PC-9 (cell line): ENCODE data around the gene COA6. TPM values are rescaled to one million over a fixed set of nuclear protein-coding genes. Genes with fewer than 3 reads are reported as not detected.
"Not testable (repeated sequence)": the region's sequence is repeated elsewhere in the genome, so short reads cannot be mapped to it uniquely, and the experiment has no call there.

Source experiments
- BruUV-seq: library from RNA; stranded (reverse); fragments of 400-500 nt; replicated peaks from 2 replicates; lab custom pipeline; 2021; lab: Mats Ljungman, UMichigan
- CTCF ChIA-PET: fragments of 300-600 bp; sonication (Branson Sonifier 250); formaldehyde crosslinking; loops from one replicate; lab custom pipeline; 2022; ENCODE audit warnings: antibody characterized with exemption; lab: Charles Lee
- POLR2A ChIA-PET: fragments of 300-600 bp; sonication (Branson Sonifier 250); formaldehyde crosslinking; loops from one replicate; lab custom pipeline; 2022; ENCODE audit warnings: antibody characterized with exemption; ENCODE audit not compliant: unreplicated experiment; lab: Charles Lee
- DNase-seq, 2 experiments: peaks; one replicate each; pipeline versions ENCODE4 v3.0.0 to v3.0.0-alpha.2; 2015 to 2022; ENCODE audit warnings: mixed read lengths in 1 of 2
- H2AFZ ChIP-seq: fragments of 200-600 bp; sonication (generic); 2 replicates; pipeline ENCODE4 v1.8.1; 2017; ENCODE audit warnings: antibody characterized with exemption
- H3F3A ChIP-seq: fragments of 200-600 bp; sonication (generic); 2 replicates; pipeline ENCODE4 v1.8.1; 2017; ENCODE audit warnings: antibody characterized with exemption, mild to moderate bottlenecking, low read depth; ENCODE audit not compliant: insufficient read depth
- H3K27ac ChIP-seq: fragments of 200-600 bp; sonication (generic); 2 replicates; pipeline ENCODE4 v1.6.1; 2016; ENCODE audit warnings: mixed run types
- H3K27me3 ChIP-seq: fragments of 200-600 bp; sonication (generic); 2 replicates; pipeline ENCODE4 v1.6.1; 2016; ENCODE audit warnings: low read depth, mixed run types; ENCODE audit not compliant: insufficient read depth
- H3K36me3 ChIP-seq: fragments of 200-600 bp; sonication (generic); 2 replicates; pipeline ENCODE4 v1.6.1; 2016; ENCODE audit warnings: low read depth, mixed run types
- H3K4me1 ChIP-seq: fragments of 200-600 bp; sonication (generic); replicated peaks from 2 replicates; pipeline ENCODE4 v1.6.1; 2016; ENCODE audit warnings: mixed run types; ENCODE audit not compliant: insufficient read depth
- H3K4me2 ChIP-seq: fragments of 200-600 bp; sonication (generic); 2 replicates; pipeline ENCODE4 v1.6.1; 2017; ENCODE audit warnings: mixed run types
- H3K4me3 ChIP-seq: fragments of 200-600 bp; sonication (generic); 2 replicates; pipeline ENCODE4 v1.6.1; 2016; ENCODE audit warnings: mixed run types
- H3K79me2 ChIP-seq: fragments of 200-600 bp; sonication (generic); 2 replicates; pipeline ENCODE4 v1.6.1; 2017; ENCODE audit warnings: low read depth, mixed run types
- H3K9me2 ChIP-seq: fragments of 200-600 bp; sonication (generic); 2 replicates; pipeline ENCODE4 v1.8.1; 2017; ENCODE audit warnings: mild to moderate bottlenecking; ENCODE audit not compliant: insufficient read depth
- H3K9me3 ChIP-seq: fragments of 200-600 bp; sonication (generic); 2 replicates; pipeline ENCODE4 v1.8.1; 2016; ENCODE audit warnings: low read depth; ENCODE audit not compliant: insufficient read depth
- H4K20me1 ChIP-seq: fragments of 200-600 bp; sonication (generic); 2 replicates; pipeline ENCODE4 v1.8.1; 2017; ENCODE audit not compliant: insufficient read depth
- CTCF ChIP-seq: fragments of 200-600 bp; sonication (generic); conservative IDR thresholded peaks from 2 replicates; pipeline ENCODE4 v1.6.1; 2017; ENCODE audit warnings: mixed run types, antibody characterized with exemption, mild to moderate bottlenecking, moderate library complexity
- EZH2 ChIP-seq: fragments of 200-600 bp; sonication (generic); IDR thresholded peaks from 2 replicates; pipeline ENCODE4 v1.8.0; 2017; ENCODE audit warnings: antibody characterized with exemption, low read depth
- intact Hi-C: fragments of 100-400 bp; cut with micrococcal nuclease; formaldehyde crosslinking; loops from one replicate; pipeline ENCODE4 v1.10.0; 2022; ENCODE audit not compliant: unreplicated experiment
- total RNA-seq: library from RNA; stranded (reverse); gene quantifications from 2 replicates; pipeline ENCODE4 v1.2.3, GENCODE V29; 2021

Gene COA6
- total RNA-seq, 1 experiment from 2014 or later = 73.8 TPM

- Histone ChIP-seq H3K4me2 (peak overlapping the region; percentile 91; the same call in 1 of the 2 replicates), H3F3A (peaks cover 19% of the 10 kb centered on the region), H4K20me1 (no peaks in the 10 kb centered on the region), H3K36me3 (peaks cover 36% of the 10 kb centered on the region), H2AFZ (no peak overlapping the region), H3K27me3 (no peaks in the 10 kb centered on the region), H3K27ac (no peak overlapping the region), H3K4me1 (peaks cover 23% of the 10 kb centered on the region), H3K4me3 (no peak overlapping the region), H3K9me3 (no peaks in the 10 kb centered on the region), H3K9me2 (no peaks in the 10 kb centered on the region), H3K79me2 (peaks cover 57% of the 10 kb centered on the region)
- DNase-seq = no peak
- CTCF ChIA-PET = no interaction called here
- POLR2A ChIA-PET = no interaction called here
- TF ChIP-seq CTCF = no peak
- intact Hi-C loops = loop anchor here (10.0 kb wide), 1 partner anchor 719 kb away; no protein-coding TSS in a partner anchor
- BruUV-seq = no TSS peak
Measured at GRCh38 chr1:234375672-234376071, 2.4 kb downstream of the COA6 start.

GRCh38 chr1:234379591-234380109 is 6.4 kb downstream of the COA6 start:
- H2AFZ ChIP-seq, H3K27me3 ChIP-seq, H3K4me3 ChIP-seq, H3F3A ChIP-seq, BruUV-seq, H3K9me2 ChIP-seq, POLR2A ChIA-PET, H3K27ac ChIP-seq, H3K4me2 ChIP-seq, CTCF ChIA-PET, H3K4me1 ChIP-seq, DNase-seq, H3K9me3 ChIP-seq, H4K20me1 ChIP-seq: not testable (repeated sequence)
- peaks cover 26% of the 10 kb centered on the region for H3K79me2 ChIP-seq
- intact Hi-C loops = loop anchor here (10.0 kb wide), 1 partner anchor 715 kb away; no protein-coding TSS in a partner anchor
- H3K36me3 ChIP-seq = peaks cover 44% of the 10 kb centered on the region

- no TSS peak for BruUV-seq
- Histone ChIP-seq H3K27ac (no peak overlapping the region), H3K27me3 (no peaks in the 10 kb centered on the region), H3K4me2 (no peak overlapping the region), H3K4me1 (no peaks in the 10 kb centered on the region), H3K4me3 (no peak overlapping the region), H2AFZ (no peak overlapping the region), H3K36me3 (peaks cover 34% of the 10 kb centered on the region), H3K79me2 (peaks cover 7% of the 10 kb centered on the region; the same call in 1 of the 2 replicates), H3F3A (peaks cover 22% of the 10 kb centered on the region), H3K9me2 (no peaks in the 10 kb centered on the region), H3K9me3 (no peaks in the 10 kb centered on the region), H4K20me1 (peaks cover 3% of the 10 kb centered on the region; the same call in 1 of the 2 replicates)
- CTCF ChIA-PET = no interaction called here
- no peak for TF ChIP-seq CTCF
- TF ChIP-seq EZH2 = no peak
- DNase-seq = no peak
- POLR2A ChIA-PET = no interaction called here
- intact Hi-C loops = no loop called here
Measured at GRCh38 chr1:234381699-234382555, 8.7 kb downstream of the COA6 start.
